ENCODE data around the gene TTC28. TPM values are rescaled to one million over a fixed set of nuclear protein-coding genes. Genes with fewer than 3 reads are reported as not detected.

The TTC28 gene
- total RNA-seq, 1 experiment from 2014 or later = 14.8 TPM

GRCh38 chr22:28260619-28261018, 419.0 kb downstream of the TTC28 start:
- H3K4me3 ChIP-seq (ENCODE audit: insufficient read depth, low read depth, low read length) = no peak overlapping the region
- H3K27me3 ChIP-seq (ENCODE audit: control insufficient read depth, insufficient read depth, low read length) = no peaks in the 10 kb centered on the region
- H3K36me3 ChIP-seq (replicated peaks; ENCODE audit: control insufficient read depth, insufficient read depth, low read length) = no peaks in the 10 kb centered on the region
- no peak for DNase-seq

- no peak for DNase-seq
- no peaks in the 10 kb centered on the region for H3K36me3 ChIP-seq (replicated peaks; ENCODE audit: control insufficient read depth, insufficient read depth, low read length)
Observed at GRCh38 chr22:28259774-28260312, 419.8 kb downstream of the TTC28 start.

GRCh38 chr22:28254396-28254795, 425.2 kb downstream of the TTC28 start:
- no peak overlapping the region for H3K4me3 ChIP-seq (ENCODE audit: insufficient read depth, low read depth, low read length)
- no peaks in the 10 kb centered on the region for H3K36me3 ChIP-seq (replicated peaks; ENCODE audit: control insufficient read depth, insufficient read depth, low read length)
- DNase-seq = no peak
- no peaks in the 10 kb centered on the region; the same call in 1 of the 2 replicates for H3K27me3 ChIP-seq (ENCODE audit: control insufficient read depth, insufficient read depth, low read length)

More at GRCh38 chr22:28259774-28260312, 419.8 kb downstream of the TTC28 start:
- Histone ChIP-seq H3K27me3 (ENCODE audit: control insufficient read depth, insufficient read depth, low read length) (no peaks in the 10 kb centered on the region), H3K4me3 (ENCODE audit: insufficient read depth, low read depth, low read length) (no peak overlapping the region)

- no peaks in the 10 kb centered on the region for H3K36me3 ChIP-seq (replicated peaks; ENCODE audit: control insufficient read depth, insufficient read depth, low read length)
- no peak for DNase-seq
- no peak overlapping the region for H3K4me3 ChIP-seq (ENCODE audit: insufficient read depth, low read depth, low read length)
- H3K27me3 ChIP-seq (ENCODE audit: control insufficient read depth, insufficient read depth, low read length) = peaks cover 3% of the 10 kb centered on the region; the same call in 1 of the 2 replicates
Observed at GRCh38 chr22:28252539-28252938, 427.1 kb downstream of the TTC28 start.

GRCh38 chr22:28250036-28250695, 429.5 kb downstream of the TTC28 start:
- Histone ChIP-seq H3K27me3 (ENCODE audit: control insufficient read depth, insufficient read depth, low read length) (peaks cover 6% of the 10 kb centered on the region; the same call in 1 of the 2 replicates), H3K4me3 (ENCODE audit: insufficient read depth, low read depth, low read length) (no peak overlapping the region), H3K36me3 (replicated peaks; ENCODE audit: control insufficient read depth, insufficient read depth, low read length) (no peaks in the 10 kb centered on the region)
- no peak for DNase-seq

- Histone ChIP-seq H3K27me3 (ENCODE audit: control insufficient read depth, insufficient read depth, low read length) (peaks cover 6% of the 10 kb centered on the region; the same call in 1 of the 2 replicates), H3K4me3 (ENCODE audit: insufficient read depth, low read depth, low read length) (no peak overlapping the region), H3K36me3 (replicated peaks; ENCODE audit: control insufficient read depth, insufficient read depth, low read length) (no peaks in the 10 kb centered on the region)
- DNase-seq = no peak
Observed at GRCh38 chr22:28249402-28249801, 430.2 kb downstream of the TTC28 start.

- H3K27me3 ChIP-seq (ENCODE audit: control insufficient read depth, insufficient read depth, low read length) = peaks cover 6% of the 10 kb centered on the region; the same call in 1 of the 2 replicates
- DNase-seq = no peak
- no peak overlapping the region for H3K4me3 ChIP-seq (ENCODE audit: insufficient read depth, low read depth, low read length)
- no peaks in the 10 kb centered on the region for H3K36me3 ChIP-seq (replicated peaks; ENCODE audit: control insufficient read depth, insufficient read depth, low read length)
Observed at GRCh38 chr22:28247667-28248363, 431.8 kb downstream of the TTC28 start.

GRCh38 chr22:28247136-28247535, 432.5 kb downstream of the TTC28 start:
- Histone ChIP-seq H3K4me3 (ENCODE audit: insufficient read depth, low read depth, low read length) (no peak overlapping the region), H3K36me3 (replicated peaks; ENCODE audit: control insufficient read depth, insufficient read depth, low read length) (no peaks in the 10 kb centered on the region), H3K27me3 (ENCODE audit: control insufficient read depth, insufficient read depth, low read length) (peaks cover 6% of the 10 kb centered on the region; the same call in 1 of the 2 replicates)
- no peak for DNase-seq

GRCh38 chr22:28246397-28246796, 433.2 kb downstream of the TTC28 start:
- Histone ChIP-seq H3K27me3 (ENCODE audit: control insufficient read depth, insufficient read depth, low read length) (peaks cover 6% of the 10 kb centered on the region; the same call in 1 of the 2 replicates), H3K36me3 (replicated peaks; ENCODE audit: control insufficient read depth, insufficient read depth, low read length) (no peaks in the 10 kb centered on the region), H3K4me3 (ENCODE audit: insufficient read depth, low read depth, low read length) (no peak overlapping the region)
- no peak for DNase-seq

GRCh38 chr22:28245579-28246224, 433.9 kb downstream of the TTC28 start:
- H3K27me3 ChIP-seq (ENCODE audit: control insufficient read depth, insufficient read depth, low read length) = peaks cover 6% of the 10 kb centered on the region; the same call in 1 of the 2 replicates
- no peak overlapping the region for H3K4me3 ChIP-seq (ENCODE audit: insufficient read depth, low read depth, low read length)
- no peaks in the 10 kb centered on the region for H3K36me3 ChIP-seq (replicated peaks; ENCODE audit: control insufficient read depth, insufficient read depth, low read length)
- DNase-seq = no peak

GRCh38 chr22:28244757-28245156, 434.9 kb downstream of the TTC28 start:
- DNase-seq = no peak
- H3K36me3 ChIP-seq (replicated peaks; ENCODE audit: control insufficient read depth, insufficient read depth, low read length) = no peaks in the 10 kb centered on the region
- no peak overlapping the region for H3K4me3 ChIP-seq (ENCODE audit: insufficient read depth, low read depth, low read length)
- H3K27me3 ChIP-seq (ENCODE audit: control insufficient read depth, insufficient read depth, low read length) = peaks cover 6% of the 10 kb centered on the region; the same call in 1 of the 2 replicates

GRCh38 chr22:28243539-28243938, 436.1 kb downstream of the TTC28 start:
- Histone ChIP-seq H3K4me3 (ENCODE audit: insufficient read depth, low read depth, low read length) (no peak overlapping the region), H3K36me3 (replicated peaks; ENCODE audit: control insufficient read depth, insufficient read depth, low read length) (no peaks in the 10 kb centered on the region), H3K27me3 (ENCODE audit: control insufficient read depth, insufficient read depth, low read length) (peaks cover 3% of the 10 kb centered on the region; the same call in 1 of the 2 replicates)
- DNase-seq = no peak

GRCh38 chr22:28241656-28242290, 437.9 kb downstream of the TTC28 start:
- no peak for DNase-seq
- Histone ChIP-seq H3K27me3 (ENCODE audit: control insufficient read depth, insufficient read depth, low read length) (peaks cover 2% of the 10 kb centered on the region; the same call in 1 of the 2 replicates), H3K36me3 (replicated peaks; ENCODE audit: control insufficient read depth, insufficient read depth, low read length) (no peaks in the 10 kb centered on the region), H3K4me3 (ENCODE audit: insufficient read depth, low read depth, low read length) (no peak overlapping the region)

- no peaks in the 10 kb centered on the region for H3K27me3 ChIP-seq (ENCODE audit: control insufficient read depth, insufficient read depth, low read length)
- H3K4me3 ChIP-seq (ENCODE audit: insufficient read depth, low read depth, low read length) = no peak overlapping the region
Observed at GRCh38 chr22:28239941-28240340, 439.7 kb downstream of the TTC28 start.

More at GRCh38 chr22:28239941-28240340, 439.7 kb downstream of the TTC28 start:
- no peaks in the 10 kb centered on the region for H3K36me3 ChIP-seq (replicated peaks; ENCODE audit: control insufficient read depth, insufficient read depth, low read length)
- DNase-seq = no peak

Measured in H7 (cell line).